HCEC 1CT (cell line): ENCODE data around the gene C10orf71.

Experiments
- DNase-seq: peaks from one replicate; pipeline ENCODE4 v3.0.0-alpha.2; 2017

Gene C10orf71

DNA sequence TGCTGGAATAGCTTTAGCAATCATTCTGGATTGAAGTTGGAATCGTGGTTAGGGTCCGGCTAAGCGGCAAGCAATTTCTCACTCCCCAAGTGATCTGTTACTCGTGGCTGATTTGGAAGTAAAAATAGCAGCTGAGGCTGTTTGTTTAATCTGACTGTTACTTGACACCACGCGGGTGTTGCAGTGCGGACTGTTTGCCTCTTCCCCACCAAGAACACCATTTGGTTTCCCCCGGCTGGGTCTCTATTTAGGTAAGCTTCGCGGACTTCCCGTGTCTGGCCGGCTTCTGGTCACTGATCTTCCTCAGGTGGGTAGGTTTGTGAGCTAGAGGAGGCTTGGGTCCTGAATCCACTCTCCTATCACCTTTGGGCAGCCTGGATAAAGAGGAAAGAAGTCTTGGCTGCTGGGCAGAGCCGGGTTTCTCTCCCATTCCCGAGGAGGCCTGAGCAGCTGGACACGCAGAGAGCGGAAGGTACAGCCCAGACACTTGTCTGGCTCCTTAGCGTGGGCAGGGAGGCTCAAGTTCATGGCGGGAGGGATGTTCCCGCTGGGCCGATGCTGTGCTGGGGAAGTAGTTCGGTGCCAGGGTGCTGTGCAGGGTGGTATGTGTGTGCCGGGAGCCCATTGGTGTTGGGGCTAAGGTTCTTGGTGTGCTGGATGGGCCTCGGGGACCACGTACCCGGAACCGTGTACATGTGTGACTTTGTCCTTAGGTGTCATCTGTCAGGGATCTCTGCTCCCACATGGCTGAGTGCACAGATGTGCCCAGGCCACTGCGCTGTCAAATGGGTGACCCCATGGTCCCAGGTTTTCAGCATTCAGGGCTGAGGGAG is at the start of gene C10orf71:
Gene C10orf71, plus strand, starts transcription at position 188 of the 833 bp plus-strand sequence. CDS start 23,376 bp downstream, outside the sequence.
- DNase-seq = no peak

GRCh38 chr10:49252313-49253034 is 46.5 kb upstream of the C10orf71 start:
- DNase-seq = no peak

DNA sequence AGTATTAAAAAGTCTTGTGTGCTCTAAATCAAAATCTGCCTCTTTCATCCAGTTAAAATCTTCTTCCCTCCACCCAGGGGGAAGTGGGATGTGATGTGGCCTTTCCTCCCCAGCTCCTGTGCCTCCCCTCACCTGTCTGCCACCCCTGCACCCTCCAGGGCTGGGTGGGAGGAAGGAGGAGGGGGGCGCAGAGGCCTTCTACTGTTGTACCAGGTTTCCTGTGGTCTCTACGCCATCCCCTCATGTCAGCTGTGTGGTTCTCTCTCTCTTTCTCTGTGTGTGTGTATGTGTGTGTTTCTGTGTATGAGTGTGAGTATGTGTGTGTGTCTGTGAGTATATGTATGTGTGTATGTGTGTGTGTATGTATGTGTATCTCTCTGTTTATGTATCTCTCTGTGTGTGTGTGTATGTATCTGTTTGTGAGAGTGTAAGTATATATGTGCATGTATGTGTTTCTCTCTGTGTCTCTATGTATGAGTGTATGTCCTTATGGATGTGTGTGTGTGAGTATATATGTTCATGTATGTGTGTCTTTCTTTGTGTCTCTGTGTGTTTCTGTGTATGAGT is 45.5 kb upstream of the C10orf71 start:
- no peak for DNase-seq

DNA sequence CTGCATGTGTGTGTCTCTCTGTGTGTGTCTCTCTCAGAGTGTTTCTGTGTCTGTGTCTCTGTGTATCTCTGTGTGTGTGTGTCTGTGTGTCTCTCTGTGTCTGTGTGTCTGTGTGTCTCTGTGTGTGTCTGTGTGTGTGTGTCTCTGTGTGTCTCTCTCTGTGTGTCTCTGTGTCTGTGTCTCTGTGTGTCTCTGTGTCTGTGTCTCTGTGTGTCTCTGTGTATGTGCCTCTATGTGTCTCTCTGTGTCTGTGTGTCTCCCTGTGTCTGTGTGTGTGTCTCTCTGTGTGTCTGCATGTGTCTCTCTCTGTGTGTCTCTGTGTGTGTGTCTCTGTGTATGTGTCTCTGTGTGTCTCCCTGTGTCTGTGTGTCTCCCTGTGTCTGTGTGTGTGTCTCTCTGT is 44.8 kb upstream of the C10orf71 start:
- no peak for DNase-seq

DNA sequence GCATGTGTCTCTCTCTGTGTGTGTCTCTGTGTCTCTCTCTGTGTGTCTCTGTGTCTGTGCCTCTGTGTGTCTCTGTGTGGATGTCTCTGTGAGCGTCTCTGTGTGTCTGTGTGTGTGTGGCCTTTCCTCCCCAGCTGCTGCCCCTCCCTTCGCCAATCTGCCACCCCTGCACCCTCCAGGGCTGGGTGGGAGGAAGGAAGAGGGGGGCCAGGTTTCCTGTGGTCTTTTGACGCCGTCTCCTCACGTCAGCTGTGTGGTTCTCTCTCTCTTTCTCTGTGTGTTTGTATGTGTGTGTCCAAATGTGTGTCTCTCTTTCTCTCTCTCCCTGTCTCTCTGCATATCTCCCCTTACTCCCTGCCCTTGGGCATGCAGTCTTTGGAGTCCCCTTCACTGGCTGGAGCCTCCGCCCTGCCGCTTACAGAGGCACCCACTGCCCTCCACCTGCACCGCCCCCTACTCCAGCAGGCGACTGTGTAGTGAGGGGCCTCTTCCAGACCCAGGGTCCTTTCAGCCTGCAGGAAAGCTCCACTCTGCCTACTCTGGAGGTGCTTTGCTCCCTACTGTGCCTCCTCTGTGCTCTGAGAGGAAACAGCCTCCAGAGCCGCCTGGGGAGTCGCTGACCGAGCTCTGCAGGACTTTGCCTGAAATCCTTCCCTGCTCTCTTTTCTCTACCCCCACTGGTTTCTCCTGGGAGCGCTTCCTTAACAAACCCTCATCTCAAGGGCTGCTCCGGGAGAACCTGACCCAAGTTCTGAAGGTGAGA is 44.2 kb upstream of the C10orf71 start:
- DNase-seq = no peak

DNA sequence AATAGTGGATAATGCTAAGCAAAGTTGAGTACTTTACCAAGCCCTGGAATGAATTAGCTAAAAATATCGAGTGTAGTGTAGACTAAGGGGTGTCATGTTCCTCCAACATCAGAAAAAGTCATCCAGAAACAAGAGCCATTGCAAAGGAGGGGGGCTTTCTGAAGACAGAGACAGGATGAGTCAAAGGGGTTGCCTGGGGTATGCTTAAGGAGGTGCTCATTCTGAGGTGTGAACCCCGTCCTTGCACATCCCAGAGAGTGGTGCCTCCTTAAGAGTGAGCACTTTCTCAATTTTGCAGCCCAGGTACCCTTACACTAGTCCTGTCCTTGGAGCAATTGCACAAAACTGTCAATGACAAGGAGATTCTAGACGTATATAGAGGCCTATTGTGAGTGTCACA is 43.1 kb upstream of the C10orf71 start:
- no peak for DNase-seq

DNA sequence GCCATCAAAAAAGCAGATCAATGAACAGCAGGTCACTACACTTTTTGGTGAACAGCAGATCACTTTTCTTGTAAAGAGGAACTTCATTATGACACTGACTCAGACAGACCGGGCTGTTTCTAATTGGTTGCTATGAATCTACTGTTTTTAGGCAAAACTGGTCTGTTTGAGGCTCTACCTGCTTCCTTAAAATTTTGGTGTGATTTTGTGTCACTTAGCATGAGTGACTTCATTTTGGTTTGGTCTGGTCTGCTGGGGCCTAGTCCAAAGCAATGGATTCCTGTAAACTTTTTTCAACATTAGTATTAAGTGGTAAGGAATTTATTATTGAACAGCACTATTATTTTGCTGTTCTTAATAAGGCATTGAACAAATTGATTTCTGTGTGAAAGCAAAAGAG is 41.8 kb upstream of the C10orf71 start:
- no peak for DNase-seq

GRCh38 chr10:49257626-49258349 is 41.2 kb upstream of the C10orf71 start:
- no peak for DNase-seq

GRCh38 chr10:49258350-49258683 is 40.7 kb upstream of the C10orf71 start:
- no peak for DNase-seq

GRCh38 chr10:49260644-49261296 is 38.2 kb upstream of the C10orf71 start:
- DNase-seq = no peak

DNA sequence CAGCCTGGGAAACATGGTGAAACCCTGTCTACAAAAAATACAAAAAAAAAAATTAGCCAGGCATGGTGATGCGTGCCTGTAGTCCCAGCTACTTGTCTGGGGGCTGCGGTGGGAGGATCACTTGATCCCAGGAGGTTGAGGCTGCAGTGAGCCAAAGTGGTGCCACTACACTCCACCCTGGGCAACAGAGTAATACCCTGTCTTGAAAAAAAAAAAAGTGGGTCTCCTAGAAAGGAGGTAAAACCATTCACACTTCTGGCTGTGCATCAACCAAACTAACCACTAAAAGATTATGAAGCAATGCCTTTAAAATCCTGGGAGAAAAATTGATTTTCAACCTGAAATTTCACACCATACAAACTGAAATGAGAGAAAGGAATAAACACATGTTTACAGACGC is 35.4 kb upstream of the C10orf71 start:
- no peak for DNase-seq

DNA sequence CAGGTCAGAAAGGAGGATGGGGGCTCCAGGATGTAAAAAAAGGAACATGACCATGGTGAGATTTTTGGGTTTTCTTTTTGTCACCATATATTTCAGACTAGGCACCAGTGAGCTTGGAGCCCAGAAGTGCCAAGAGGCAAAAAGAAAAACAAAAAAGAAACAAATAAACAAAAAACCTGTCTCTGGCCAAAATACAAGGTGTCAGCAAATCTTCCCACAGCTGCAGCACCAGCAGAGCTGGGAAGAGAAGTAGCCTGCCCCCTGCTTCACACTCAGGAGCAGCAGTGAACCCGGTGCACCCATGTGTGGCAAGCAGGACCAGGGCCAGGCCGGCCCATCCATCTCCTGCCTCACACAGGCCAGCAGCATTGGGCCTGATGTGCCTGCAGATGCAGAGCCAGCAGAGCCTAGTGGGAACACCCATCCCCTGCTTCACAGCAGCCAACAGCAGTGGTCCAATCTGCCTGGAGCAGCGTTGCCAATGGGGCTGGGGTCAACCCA is 34.7 kb upstream of the C10orf71 start:
- DNase-seq = no peak

DNA sequence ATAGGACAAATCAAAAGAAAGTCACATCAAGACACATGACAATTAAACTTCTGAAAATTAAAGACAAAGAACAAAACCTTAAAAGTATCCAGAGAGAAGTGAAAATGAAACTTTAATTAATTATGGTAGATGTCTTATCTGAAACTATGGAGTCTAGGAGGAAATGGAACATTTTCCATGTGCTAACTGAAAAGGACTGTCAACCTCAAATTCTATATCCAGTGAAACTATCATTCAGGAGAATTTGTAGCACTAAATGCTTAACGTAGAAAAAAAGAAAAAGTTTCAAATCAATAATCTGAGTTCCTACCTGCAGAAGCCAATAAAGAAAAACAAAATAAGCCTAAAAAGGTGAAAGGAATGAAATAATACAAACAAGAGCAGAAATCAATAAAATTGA is 33.1 kb upstream of the C10orf71 start:
- DNase-seq = no peak

DNA sequence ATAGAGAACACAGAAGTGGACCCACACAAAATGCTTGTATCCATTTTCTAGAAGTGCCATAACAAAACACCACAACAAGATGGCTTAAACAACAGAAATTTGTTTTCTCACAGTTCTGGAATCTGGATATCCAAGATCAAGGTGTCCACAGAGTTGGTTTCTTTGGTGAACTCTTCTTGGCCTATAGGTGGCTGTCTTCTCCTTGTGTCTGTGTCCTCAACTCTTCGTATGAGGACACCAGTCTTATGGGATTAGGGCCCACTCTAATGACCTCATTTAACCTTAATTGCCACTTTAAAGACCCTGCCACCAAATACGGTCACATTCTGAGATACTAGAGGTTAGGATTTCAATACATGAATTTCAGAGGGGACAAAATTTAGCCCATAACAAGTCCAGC is 30.8 kb upstream of the C10orf71 start:
- DNase-seq = no peak

DNA sequence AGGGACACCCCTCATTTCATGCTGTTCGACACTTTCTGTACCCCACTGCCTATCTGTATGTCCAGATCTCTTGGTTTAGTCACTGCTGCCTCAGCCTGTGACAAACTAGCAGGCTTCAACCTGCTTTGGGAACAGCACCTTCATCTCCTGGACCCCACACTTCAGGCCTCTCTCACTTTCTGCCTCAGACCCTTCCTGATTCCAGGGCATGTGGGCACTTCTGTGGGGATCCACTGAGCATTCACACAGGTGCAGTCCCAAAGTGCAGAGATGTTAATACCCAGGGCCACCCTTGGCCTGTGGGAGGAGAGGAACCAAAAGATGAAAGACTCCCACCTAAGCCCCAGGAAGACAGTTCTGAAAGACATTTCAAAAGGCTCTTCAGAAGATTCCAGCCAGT is 29.4 kb upstream of the C10orf71 start:
- DNase-seq = no peak

GRCh38 chr10:49270565-49270964 is 28.4 kb upstream of the C10orf71 start:
- DNase-seq = no peak

GRCh38 chr10:49271346-49271745 is 27.6 kb upstream of the C10orf71 start:
- DNase-seq = no peak

- no peak for DNase-seq
Observed at GRCh38 chr10:49272251-49273081, 26.5 kb upstream of the C10orf71 start.

DNA sequence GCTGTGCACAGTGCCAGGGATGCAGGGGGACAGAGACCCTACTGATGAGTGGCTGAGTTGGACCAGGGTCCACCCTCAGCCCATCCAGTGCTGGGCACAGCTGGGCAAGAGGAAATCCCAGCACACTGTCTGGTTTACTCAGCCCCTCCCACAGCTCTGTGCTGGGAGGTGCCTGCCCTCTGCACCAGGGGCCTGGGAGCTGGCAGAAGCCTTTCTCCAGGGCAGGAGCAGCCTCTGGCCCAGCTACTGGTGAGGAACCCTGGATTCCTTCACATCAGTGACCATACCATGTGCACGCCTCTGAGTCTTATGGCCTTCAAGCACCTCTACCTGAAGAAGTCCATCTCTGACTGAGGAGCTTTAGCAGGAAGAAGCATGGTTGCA is 25.9 kb upstream of the C10orf71 start:
- DNase-seq = no peak

GRCh38 chr10:49273626-49274025 is 25.3 kb upstream of the C10orf71 start:
- DNase-seq = no peak

DNA sequence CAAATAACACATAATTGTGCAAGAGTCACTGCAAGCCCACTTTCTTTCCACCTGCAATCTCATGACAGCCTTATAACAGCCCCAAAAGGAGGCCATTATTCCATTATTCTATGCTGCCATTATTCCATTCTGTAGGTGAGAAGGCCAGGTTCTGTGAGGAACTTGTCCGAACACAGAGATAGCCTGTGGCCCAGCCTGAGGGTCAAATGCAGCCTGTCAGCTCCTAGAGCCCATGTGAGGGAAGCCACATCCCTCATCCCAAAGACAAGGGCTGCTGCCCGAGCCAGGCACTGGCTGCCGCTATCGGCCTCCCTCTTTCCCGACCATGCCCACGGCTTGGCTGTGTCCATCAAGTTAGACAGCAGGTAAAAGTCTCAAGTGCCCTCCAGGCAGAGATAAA is 24.1 kb upstream of the C10orf71 start:
- no peak for DNase-seq
